Liver (tissue), 9 donors: ENCODE data around the gene LCMT1. TPM values are rescaled to one million over a fixed set of nuclear protein-coding genes. Genes with fewer than 3 reads are reported as not detected.

ENCODE experiments used
- DNase-seq: peaks from one replicate; pipeline ENCODE4 v3.0.0-alpha.2; 2017; ENCODE audit warnings: low spot score
- H3K27ac ChIP-seq, 2 donors: one replicate each; pipeline ENCODE4 v1.7.0; 2013; ENCODE audit warnings: inconsistent platforms in 2 of 2, low read length in 2 of 2, control low read depth in 1 of 2, low read depth in 1 of 2, mild to moderate bottlenecking in 1 of 2
- H3K27me3 ChIP-seq, 4 donors: one replicate each; pipeline versions ENCODE4 v1.6.1 to v1.7.0; 2013; ENCODE audit warnings: low read length in 3 of 4, inconsistent platforms in 1 of 4, mild to moderate bottlenecking in 1 of 4, moderate library complexity in 1 of 4; ENCODE audit not compliant: control insufficient read depth in 4 of 4, insufficient read depth in 4 of 4
- H3K36me3 ChIP-seq, 4 donors: one replicate each; pipeline versions ENCODE4 v1.6.1 to v1.7.0; 2013; ENCODE audit warnings: low read length in 3 of 4, mild to moderate bottlenecking in 3 of 4, low read depth in 1 of 4, moderate library complexity in 1 of 4; ENCODE audit not compliant: control insufficient read depth in 4 of 4, insufficient read depth in 3 of 4
- H3K4me1 ChIP-seq, 4 donors: one replicate each; pipeline versions ENCODE4 v1.6.1 to v1.7.0; 2013; ENCODE audit warnings: low read length in 3 of 4, mild to moderate bottlenecking in 3 of 4, moderate library complexity in 1 of 4; ENCODE audit not compliant: control insufficient read depth in 4 of 4, insufficient read depth in 4 of 4
- H3K4me3 ChIP-seq, 3 donors: one replicate each; pipeline versions ENCODE4 v1.6.1 to v1.7.0; 2013; ENCODE audit warnings: low read length in 3 of 3, control low read depth in 1 of 3, low read depth in 1 of 3, mild to moderate bottlenecking in 1 of 3
- H3K9ac ChIP-seq, 2 donors: one replicate each; pipeline ENCODE4 v1.7.0; 2013; ENCODE audit warnings: low read length in 2 of 2, mild to moderate bottlenecking in 2 of 2, moderate library complexity in 2 of 2, control low read depth in 1 of 2, low read depth in 1 of 2
- H3K9me3 ChIP-seq, 4 donors: one replicate each; pipeline versions ENCODE4 v1.6.1 to v1.7.0; 2013; ENCODE audit warnings: low read length in 3 of 4; ENCODE audit not compliant: control insufficient read depth in 4 of 4
- ATF3 ChIP-seq: IDR thresholded peaks from 2 replicates; pipeline ENCODE4 v1.6.1; 2016; ENCODE audit warnings: antibody characterized with exemption
- CTCF ChIP-seq: fragments of 150-350 bp; IDR thresholded peaks from 2 replicates; pipeline ENCODE4 v1.5.1; 2017; ENCODE audit warnings: improper control_type of control experiment, low read depth, low read length; ENCODE audit not compliant: missing input control
- EGR1 ChIP-seq, 2 donors: IDR thresholded peaks; 2 replicates each; pipeline ENCODE4 v1.6.1; 2016 to 2018; ENCODE audit warnings: antibody characterized with exemption in 2 of 2, low read depth in 2 of 2
- FOXA1 ChIP-seq: IDR thresholded peaks from 2 replicates; pipeline ENCODE4 v1.6.1; 2016; ENCODE audit warnings: antibody characterized with exemption
- FOXA2 ChIP-seq: IDR thresholded peaks from 2 replicates; pipeline ENCODE4 v1.6.1; 2016; ENCODE audit warnings: antibody characterized with exemption
- GABPA ChIP-seq, 2 donors: IDR thresholded peaks in 1 of 2; conservative IDR thresholded peaks in 1 of 2; 2 replicates each; pipeline ENCODE4 v1.6.1; 2016; ENCODE audit warnings: antibody characterized with exemption in 2 of 2, mild to moderate bottlenecking in 1 of 2, moderate library complexity in 1 of 2
- HNF4A ChIP-seq, 2 donors: conservative IDR thresholded peaks; 2 replicates each; pipeline ENCODE4 v1.6.1; 2016; ENCODE audit warnings: antibody characterized with exemption in 2 of 2, mild to moderate bottlenecking in 2 of 2
- HNF4G ChIP-seq: IDR thresholded peaks from 2 replicates; pipeline ENCODE4 v1.6.1; 2016; ENCODE audit warnings: antibody characterized with exemption
- JUND ChIP-seq, 2 donors: IDR thresholded peaks; 2 replicates each; pipeline ENCODE4 v1.6.1; 2016; ENCODE audit warnings: antibody characterized with exemption in 2 of 2
- MAX ChIP-seq: IDR thresholded peaks from 2 replicates; pipeline ENCODE4 v1.6.1; 2016; ENCODE audit warnings: antibody characterized with exemption
- NR2F2 ChIP-seq: IDR thresholded peaks from 2 replicates; pipeline ENCODE4 v1.6.1; 2016; ENCODE audit warnings: antibody characterized with exemption
- RAD21 ChIP-seq, 2 donors: IDR thresholded peaks; 2 replicates each; pipeline ENCODE4 v1.6.1; 2016; ENCODE audit warnings: antibody characterized with exemption in 2 of 2, mild to moderate bottlenecking in 2 of 2
- REST ChIP-seq: IDR thresholded peaks from 2 replicates; pipeline ENCODE4 v1.6.1; 2016; ENCODE audit warnings: antibody characterized with exemption, mild to moderate bottlenecking
- RXRA ChIP-seq, 2 donors: IDR thresholded peaks; 2 replicates each; pipeline ENCODE4 v1.6.1; 2017 to 2018; ENCODE audit warnings: antibody characterized with exemption in 2 of 2, mild to moderate bottlenecking in 1 of 2
- SP1 ChIP-seq: IDR thresholded peaks from 2 replicates; pipeline ENCODE4 v1.6.1; 2018; ENCODE audit warnings: antibody characterized with exemption, mild to moderate bottlenecking
- TAF1 ChIP-seq: conservative IDR thresholded peaks from 2 replicates; pipeline ENCODE4 v1.6.1; 2016; ENCODE audit warnings: antibody characterized with exemption, mild to moderate bottlenecking
- YY1 ChIP-seq: IDR thresholded peaks from 2 replicates; pipeline ENCODE4 v1.6.1; 2016; ENCODE audit warnings: antibody characterized with exemption, mild to moderate bottlenecking
- ZBTB33 ChIP-seq: IDR thresholded peaks from 2 replicates; pipeline ENCODE4 v1.6.1; 2016; ENCODE audit warnings: antibody characterized with exemption
- WGBS: extraction: QIAGEN DNeasy Blood & Tissue Kit; methylation state at CpG from one replicate; pipeline ENCODE4 v1.1.7; 2013; 5-methylcytosine and 5-hydroxymethylcytosine counted together
- polyA plus RNA-seq, 2 donors: library from polyadenylated mRNA; stranded (reverse) in 1 of 2; unstranded in 1 of 2; fragments of 200-250 nt in 1 of 2; fragments of >200 nt in 1 of 2; fragmentation: Nextera tagmentation in 1 of 2; extraction: Ambion mirVana in 1 of 2; gene quantifications; one replicate each; pipeline versions ENCODE4 v1.2.1 to v1.2.3, GENCODE V29; 2013 to 2015
- total RNA-seq, 2 donors: library from RNA; depleted of rRNA; stranded (reverse); fragments of >200 nt; gene quantifications; one replicate each; pipeline ENCODE4 v1.2.3, GENCODE V29; 2014
- donor health status: healthy.
- donor health status: healthy.
- donor health status: healthy.
- donor health status: healthy.
- donor health status: healthy.

The LCMT1 gene
- total and polyA plus RNA-seq, 4 donors = 4.8 to 8.2 (median 6.6) TPM

GRCh38 chr16:25106567-25107465 is 4.7 kb upstream of the LCMT1 start:
- Histone ChIP-seq H3K27me3 (no peaks in the 10 kb centered on the region), H3K4me3 (peak overlapping the region; percentile 70 to 95 (median 86)), H3K9me3 (no peaks in the 10 kb centered on the region), H3K9ac (peak overlapping the region; percentile 61 to 92), H3K4me1 (peaks cover 5 to 24% (median 11%) of the 10 kb centered on the region in 4 donors), H3K36me3 (no peaks in the 10 kb centered on the region), H3K27ac (peak overlapping the region; percentile 83 to 90)
- no peak for TF ChIP-seq JUND (IDR thresholded peaks at IDR 0.05)
- no peak for TF ChIP-seq FOXA2
- peak; percentile 80 for TF ChIP-seq HNF4A (conservative IDR thresholded peaks at IDR 0.05)
- peak; percentile 96 for TF ChIP-seq ZBTB33
- no peak for TF ChIP-seq TAF1
- TF ChIP-seq NR2F2 = peak; percentile 75
- peak; percentile 81 for TF ChIP-seq SP1
- TF ChIP-seq YY1 = peak; percentile 89
- TF ChIP-seq REST = peak; percentile 72
- peak; percentile 35 for TF ChIP-seq HNF4G
- peak; percentile 71 to 72 for TF ChIP-seq RAD21 (IDR thresholded peaks at IDR 0.05)
- TF ChIP-seq ATF3 = no peak
- peak; percentile 46 for TF ChIP-seq FOXA1
- TF ChIP-seq EGR1 (IDR thresholded peaks at IDR 0.05; ENCODE audit: low read depth in 2 of 2) = peak in 1 of 2 donors; percentile 11
- TF ChIP-seq RXRA (IDR thresholded peaks at IDR 0.05) = peak; percentile 94 to 96
- TF ChIP-seq MAX = no peak
- peak; percentile 22 for TF ChIP-seq CTCF
- TF ChIP-seq GABPA (IDR thresholded peaks at IDR 0.05 in 1 of 2, conservative IDR thresholded peaks at IDR 0.05 in 1 of 2) = peak; percentile 79 to 96
- WGBS = under 1% methylated on average over 63 of the region's 63 CpGs
- peak; percentile 92 for DNase-seq
